K562 (cell line): Measurements from ENCODE around the gene FAM107B. TPM values are rescaled to one million over a fixed set of nuclear protein-coding genes. Genes with fewer than 3 reads are reported as not detected.

Experiments used
- ATAC-seq: fragments of 200-7000 bp; cut with Tn5 transposase; 3 replicates; pipeline ENCODE4 v1.9.1; 2020; ENCODE audit warnings: moderate library complexity
- BruUV-seq: library from RNA; stranded (reverse); fragments of 400-500 nt; replicated peaks from 2 replicates; lab custom pipeline; 2021; lab: Mats Ljungman, UMichigan
- CTCF ChIA-PET: fragments of 300-600 bp; formaldehyde crosslinking; extraction: SDS; loops from one replicate; lab custom pipeline; 2021; ENCODE audit warnings: low intra/inter-chr PET ratio; lab: Yijun Ruan, JAX
- POLR2A ChIA-PET: fragments of 300-600, 350-650 bp; sonication (Branson Sonifier 250); formaldehyde crosslinking; extraction: SDS; loops from one replicate; lab custom pipeline; 2021; ENCODE audit warnings: antibody characterized with exemption, inconsistent platforms; lab: Yijun Ruan, JAX
- DNase-seq, 4 experiments: peaks; one replicate each; pipeline versions ENCODE4 v3.0.0 to v3.0.0-alpha.2; 2011 to 2018; ENCODE audit warnings: low spot score in 3 of 4, mixed read lengths in 3 of 4; ENCODE audit errors: extremely low read depth in 1 of 4
- FAIRE-seq: peaks from 2 replicates; lab custom pipeline; 2011; peaks lifted over from hg19 to GRCh38; lab: Jason Lieb, UNC
- H2AFZ ChIP-seq: 2 replicates; pipeline ENCODE4 v1.6.0; 2011; ENCODE audit warnings: low read depth, low read length, control low read depth, inconsistent platforms
- H3K27ac ChIP-seq: fragments of 200-600 bp; 3 replicates; pipeline ENCODE4 v1.8.0; 2011; ENCODE audit warnings: low read depth, mild to moderate bottlenecking, control low read depth, inconsistent platforms, low read length, moderate library complexity, mixed read lengths; ENCODE audit errors: extremely low read depth
- H3K27me3 ChIP-seq, 2 experiments: fragments of 300-600 bp in 1 of 2; 2 replicates in 1 of 2; 3 replicates in 1 of 2; pipeline versions ENCODE4 v1.6.0 to v1.8.0; 2011; ENCODE audit warnings: inconsistent platforms in 2 of 2, low read length in 2 of 2, mild to moderate bottlenecking in 1 of 2, mixed read lengths in 1 of 2, moderate library complexity in 1 of 2; ENCODE audit not compliant: control insufficient read depth in 2 of 2, insufficient read depth in 2 of 2
- H3K36me3 ChIP-seq: fragments of 300-600 bp; 3 replicates; pipeline ENCODE4 v1.8.0; 2011; ENCODE audit warnings: mild to moderate bottlenecking, low read length, inconsistent platforms; ENCODE audit not compliant: control insufficient read depth, insufficient read depth
- H3K4me1 ChIP-seq, 2 experiments: fragments of 200-600 bp in 1 of 2; replicated peaks in 1 of 2; 2 replicates in 1 of 2; 3 replicates in 1 of 2; pipeline versions ENCODE4 v1.5.1 to v1.8.0; 2011; ENCODE audit warnings: inconsistent platforms in 2 of 2, low read length in 2 of 2, mild to moderate bottlenecking in 1 of 2, mixed read lengths in 1 of 2, moderate library complexity in 1 of 2; ENCODE audit not compliant: control insufficient read depth in 2 of 2, insufficient read depth in 2 of 2
- H3K4me2 ChIP-seq: 2 replicates; pipeline ENCODE4 v1.6.1; 2011; ENCODE audit warnings: low read length, control low read depth, inconsistent platforms, mixed read lengths; ENCODE audit not compliant: insufficient read depth
- H3K4me3 ChIP-seq: fragments of 200-600 bp; sonication (generic), shearing (Covaris generic); 2 replicates; pipeline ENCODE4 v1.5.1; 2016; ENCODE audit warnings: control low read depth, inconsistent platforms
- H3K79me2 ChIP-seq: fragments of 200-600 bp; 3 replicates; pipeline ENCODE4 v1.8.0; 2011; ENCODE audit warnings: low read length, inconsistent platforms; ENCODE audit not compliant: control insufficient read depth, insufficient read depth
- H3K9ac ChIP-seq, 2 experiments: 2 replicates each; pipeline versions ENCODE4 v1.6.0 to v1.6.1; 2011; ENCODE audit warnings: low read depth in 2 of 2, low read length in 2 of 2, control low read depth in 1 of 2, inconsistent platforms in 1 of 2, mild to moderate bottlenecking in 1 of 2, mixed read lengths in 1 of 2; ENCODE audit not compliant: insufficient read depth in 1 of 2
- H3K9me1 ChIP-seq: one replicate; pipeline ENCODE4 v1.6.0; 2011; ENCODE audit warnings: inconsistent platforms, mild to moderate bottlenecking, low read length, moderate library complexity; ENCODE audit not compliant: control insufficient read depth, insufficient read depth
- H3K9me3 ChIP-seq: replicated peaks from 2 replicates; pipeline ENCODE4 v1.5.1; 2011; ENCODE audit warnings: low read depth, low read length, inconsistent platforms; ENCODE audit not compliant: control insufficient read depth, insufficient read depth
- H4K20me1 ChIP-seq: replicated peaks from 2 replicates; pipeline ENCODE4 v1.6.1; 2011; ENCODE audit warnings: low read length, inconsistent platforms, mixed read lengths; ENCODE audit not compliant: control insufficient read depth, insufficient read depth
- CBFA2T2 ChIP-seq: fragments of 450-650 bp; conservative IDR thresholded peaks from 2 replicates; pipeline ENCODE4 v1.6.1; 2017; ENCODE audit warnings: mild to moderate bottlenecking
- CBFA2T3 ChIP-seq: fragments of 450-650 bp; IDR thresholded peaks from 2 replicates; pipeline ENCODE4 v1.6.1; 2017
- CREM ChIP-seq: IDR thresholded peaks from 2 replicates; pipeline ENCODE4 v1.6.1; 2014; ENCODE audit warnings: antibody characterized with exemption, low read depth
- HDAC3 ChIP-seq: fragments of 450-650 bp; IDR thresholded peaks from 2 replicates; pipeline ENCODE4 v1.6.1; 2018; ENCODE audit warnings: borderline replicate concordance, mild to moderate bottlenecking, moderate library complexity; ENCODE audit not compliant: partially characterized antibody
- SPI1 ChIP-seq: IDR thresholded peaks from 2 replicates; pipeline ENCODE4 v1.6.1; 2011; ENCODE audit warnings: low read depth, low read length, control low read depth, borderline replicate concordance
- TOE1 ChIP-seq, 2 experiments: fragments of 450-650 bp in 1 of 2; sonication (generic) in 1 of 2; formaldehyde crosslinking in 1 of 2; IDR thresholded peaks; 2 replicates each; pipeline versions ENCODE4 v1.7.1 to v1.8.0; 2016 to 2022; ENCODE audit warnings: borderline replicate concordance in 2 of 2, mild to moderate bottlenecking in 2 of 2, antibody characterized with exemption in 1 of 2, inconsistent platforms in 1 of 2, low read depth in 1 of 2, missing genetic modification reagents in 1 of 2, moderate library complexity in 1 of 2
- WGBS: fragments of 100-300 bp; shearing (Covaris generic); methylation state at CpG from one replicate; pipeline ENCODE4 v1.1.6; 2016; ENCODE audit warnings: low coverage, mixed read lengths; ENCODE audit not compliant: insufficient coverage; ENCODE audit errors: missing lambda C conversion rate; 5-methylcytosine and 5-hydroxymethylcytosine counted together
- in situ Hi-C: fragments of 300-500 bp; cut with MboI; formaldehyde crosslinking; loops from 4 replicates; pipeline ENCODE4 v1.15.0; 2018; ENCODE audit warnings: inconsistent platforms, mixed read lengths
- intact Hi-C: fragments of 100-400 bp; cut with micrococcal nuclease; formaldehyde crosslinking; loops from 2 replicates; pipeline ENCODE4 v1.14.2; 2022
- polyA plus RNA-seq, 8 experiments: library from polyadenylated mRNA; depleted of rRNA in 4 of 8; stranded (reverse) in 5 of 8; unstranded in 3 of 8; fragments of >200 nt; fragmentation: Nextera tagmentation in 2 of 8; fragmentation: Illumina TruSeq in 1 of 8; extraction: Ambion mirVana in 2 of 8; extraction: Trizol in 1 of 8; gene quantifications; 2 replicates each; pipeline versions ENCODE4 v1.2.1 to v1.2.3, GENCODE V29; 2011 to 2014; ENCODE audit warnings: inconsistent platforms in 1 of 8, missing spikeins in 1 of 8
- total RNA-seq, 7 experiments: library from RNA; depleted of rRNA in 6 of 7; stranded (reverse); fragments of >200 nt in 6 of 7; fragmentation: Illumina TruSeq in 2 of 7; extraction: Trizol in 2 of 7; gene quantifications; 2 replicates each; pipeline versions ENCODE4 v1.2.1 to v1.2.3, GENCODE V29; 2011 to 2021; ENCODE audit warnings: low replicate concordance in 1 of 7
- TF ChIP-seq, protein P1 (sequence below), 2 experiments: fragments of 250-450 bp in 1 of 2; fragments of 450-650 bp in 1 of 2; sonication (Bioruptor Pico) in 1 of 2; IDR thresholded peaks; 2 replicates each; pipeline versions ENCODE4 v1.6.1 to v1.8.0; 2016 to 2021; ENCODE audit warnings: mild to moderate bottlenecking in 2 of 2, moderate library complexity in 2 of 2, missing compliant biosample characterization in 1 of 2, missing genetic modification characterization in 1 of 2

The FAM107B gene
- total and polyA plus RNA-seq, 9 of the 15 experiments (the other 6 are each of a cell fraction or from before 2014, with no cell fraction given), result 0.40 to 2.8 (median 1.4) TPM

DNA sequence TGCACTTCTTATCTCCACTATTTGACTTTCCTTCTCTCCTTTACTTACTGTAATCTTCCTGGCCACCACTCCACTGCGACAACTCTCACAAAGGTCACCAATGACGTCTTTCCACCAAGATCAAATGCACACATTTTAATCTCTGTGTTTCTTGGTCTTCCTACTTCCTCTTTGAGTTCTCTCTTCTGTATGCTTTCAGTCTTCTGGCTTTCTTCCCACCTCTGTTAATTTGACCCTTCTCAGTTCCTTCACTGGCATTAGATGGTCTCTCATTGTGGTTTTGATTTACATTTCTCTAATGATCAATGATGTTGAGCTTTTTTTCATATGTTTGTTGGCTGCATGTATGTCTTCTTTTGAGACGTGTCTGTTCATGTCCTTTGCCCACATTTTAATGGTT lies 31.9 kb downstream of the FAM107B start:
- intact Hi-C loops (no loop called here), in situ Hi-C loops (no loop called here)
- peak; percentile 45; the same call in 1 of the 2 replicates for TF ChIP-seq CBFA2T2
- TF ChIP-seq, protein P1, sequence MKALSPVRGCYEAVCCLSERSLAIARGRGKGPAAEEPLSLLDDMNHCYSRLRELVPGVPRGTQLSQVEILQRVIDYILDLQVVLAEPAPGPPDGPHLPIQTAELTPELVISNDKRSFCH (CRISPR knock-in tag; IDR thresholded peaks at IDR 0.05), result no peak
- TF ChIP-seq, protein P1 (tag; IDR thresholded peaks at IDR 0.05), result peak; percentile 93
- TF ChIP-seq SPI1, result 0 out of 2 replicates have a peak, but pooled peaks have one; percentile 6
- peak; percentile 63 for TF ChIP-seq CBFA2T3
- TF ChIP-seq HDAC3, result no peak
- peak; percentile 49; the same call in 1 of the 2 replicates for TF ChIP-seq CREM
- no peak for TF ChIP-seq TOE1 (IDR thresholded peaks at IDR 0.05; ENCODE audit: borderline replicate concordance)
- TF ChIP-seq TOE1 (CRISPR knock-in tag; IDR thresholded peaks at IDR 0.05; ENCODE audit: borderline replicate concordance, low read depth), result no peak
- H3K27ac ChIP-seq, result no peak overlapping the region
- no peaks in the 10 kb centered on the region for H3K79me2 ChIP-seq
- POLR2A ChIA-PET, result interaction anchor here (1.4 kb wide), 1 partner anchor 56 kb away, joined by 4 read pairs; no protein-coding TSS in a partner anchor
- no peaks in the 10 kb centered on the region for H3K9me3 ChIP-seq
- H3K4me2 ChIP-seq, result no peak overlapping the region
- no peak overlapping the region for H3K4me3 ChIP-seq
- CTCF ChIA-PET, result interaction anchor here (0.6 kb wide), 1 partner anchor 119 kb away, joined by 3 read pairs; no protein-coding TSS in a partner anchor
- no peak for DNase-seq
- WGBS, result 0% methylated on average over 3 of the region's 3 CpGs
- H3K9me1 ChIP-seq, result no peaks in the 10 kb centered on the region
- no peaks in the 10 kb centered on the region for H3K36me3 ChIP-seq
- H3K4me1 ChIP-seq, result no peaks in the 10 kb centered on the region
- H2AFZ ChIP-seq, result no peak overlapping the region
- no TSS peak for BruUV-seq
- FAIRE-seq, result no peak
- no peak for ATAC-seq
- no peak overlapping the region for H3K9ac ChIP-seq
- peaks cover 0 to 16% of the 10 kb centered on the region in 2 experiments; a peak in 2 of 5 replicates for H3K27me3 ChIP-seq
- H4K20me1 ChIP-seq, result no peaks in the 10 kb centered on the region
